ENCODE data around the gene DECR2. TPM values are rescaled to one million over a fixed set of nuclear protein-coding genes. Genes with fewer than 3 reads are reported as not detected.

DECR2 gene
- total and polyA plus RNA-seq, 2 of the 13 experiments (the other 11 are each of a cell fraction or from before 2014, with no cell fraction given) = 36.3 to 44.6 TPM

DNA sequence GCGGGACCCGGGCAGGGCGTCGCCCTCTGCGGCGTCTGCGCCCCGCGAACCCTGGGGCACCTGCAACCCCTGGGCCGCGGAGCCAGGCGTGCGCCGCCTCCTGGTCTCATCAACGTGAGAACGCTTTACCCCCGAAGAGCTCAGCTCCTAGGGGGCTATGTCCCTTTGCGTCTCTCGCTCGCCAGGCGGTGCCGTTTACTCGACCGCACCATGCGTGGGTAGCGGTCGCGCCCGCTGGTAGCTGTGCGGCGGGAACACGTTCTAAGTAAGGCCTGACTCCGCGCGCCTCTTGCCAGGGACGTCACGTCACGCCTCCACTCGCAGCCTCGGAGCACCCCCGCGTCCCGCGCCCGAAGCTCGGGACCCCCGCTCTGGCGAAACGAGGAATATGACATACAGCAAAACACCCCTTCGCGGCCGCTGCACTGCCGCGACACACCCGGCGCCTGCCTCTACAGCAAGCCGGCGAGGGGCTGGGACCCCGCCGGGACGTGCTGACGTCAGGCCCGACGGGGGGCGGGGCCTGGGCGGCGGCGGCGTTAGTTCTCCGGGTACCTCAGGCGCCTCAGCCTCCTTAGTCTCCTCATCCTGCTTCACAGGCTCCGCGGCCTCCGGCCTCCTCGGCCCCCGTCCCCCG lies 23.5 kb downstream of the DECR2 start, which contains the start of gene RAB11FIP3 (continued):
- 0 out of 2 replicates have a peak, but pooled peaks have one; percentile 28 for TF ChIP-seq PRDM10 (CRISPR knock-in tag; IDR thresholded peaks at IDR 0.05; ENCODE audit: low read depth)
- no peak for TF ChIP-seq ZNF816 (CRISPR knock-in tag; IDR thresholded peaks at IDR 0.05; ENCODE audit: borderline replicate concordance)
- TF ChIP-seq MLXIP (CRISPR knock-in tag; IDR thresholded peaks at IDR 0.05; ENCODE audit: borderline replicate concordance) = no peak
- no peak for TF ChIP-seq CBX2 (IDR thresholded peaks at IDR 0.05; ENCODE audit: low read depth, low read length)
- TF ChIP-seq CBX2 (CRISPR knock-in tag; IDR thresholded peaks at IDR 0.05; ENCODE audit: low read depth) = no peak
- TF ChIP-seq ZNF431 (CRISPR knock-in tag; IDR thresholded peaks at IDR 0.05; ENCODE audit: borderline replicate concordance, low read depth) = peak; percentile 40; the same call in 1 of the 2 replicates
- TF ChIP-seq ZNF777 (CRISPR knock-in tag; IDR thresholded peaks at IDR 0.05) = peak; percentile 84
- TF ChIP-seq, protein P1, sequence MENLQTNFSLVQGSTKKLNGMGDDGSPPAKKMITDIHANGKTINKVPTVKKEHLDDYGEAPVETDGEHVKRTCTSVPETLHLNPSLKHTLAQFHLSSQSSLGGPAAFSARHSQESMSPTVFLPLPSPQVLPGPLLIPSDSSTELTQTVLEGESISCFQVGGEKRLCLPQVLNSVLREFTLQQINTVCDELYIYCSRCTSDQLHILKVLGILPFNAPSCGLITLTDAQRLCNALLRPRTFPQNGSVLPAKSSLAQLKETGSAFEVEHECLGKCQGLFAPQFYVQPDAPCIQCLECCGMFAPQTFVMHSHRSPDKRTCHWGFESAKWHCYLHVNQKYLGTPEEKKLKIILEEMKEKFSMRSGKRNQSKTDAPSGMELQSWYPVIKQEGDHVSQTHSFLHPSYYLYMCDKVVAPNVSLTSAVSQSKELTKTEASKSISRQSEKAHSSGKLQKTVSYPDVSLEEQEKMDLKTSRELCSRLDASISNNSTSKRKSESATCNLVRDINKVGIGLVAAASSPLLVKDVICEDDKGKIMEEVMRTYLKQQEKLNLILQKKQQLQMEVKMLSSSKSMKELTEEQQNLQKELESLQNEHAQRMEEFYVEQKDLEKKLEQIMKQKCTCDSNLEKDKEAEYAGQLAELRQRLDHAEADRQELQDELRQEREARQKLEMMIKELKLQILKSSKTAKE (CRISPR knock-in tag; IDR thresholded peaks at IDR 0.05; ENCODE audit: borderline replicate concordance) = no peak
- no peak for TF ChIP-seq FOXK2 (IDR thresholded peaks at IDR 0.05)
- no peak for TF ChIP-seq HNF4A (CRISPR knock-in tag; IDR thresholded peaks at IDR 0.05)
- peak; percentile 76; the same call in 1 of the 2 replicates for TF ChIP-seq ZNF761 (CRISPR knock-in tag; conservative IDR thresholded peaks at IDR 0.05)
- no peak for TF ChIP-seq KDM5A (IDR thresholded peaks at IDR 0.05; ENCODE audit: borderline replicate concordance, low read length)
- peak; percentile 71 for TF ChIP-seq ZNF121 (CRISPR knock-in tag; IDR thresholded peaks at IDR 0.05)
- no peak; the same call in 1 of the 2 replicates for TF ChIP-seq ZNF776 (CRISPR knock-in tag; IDR thresholded peaks at IDR 0.05)
- TF ChIP-seq HNRNPLL (IDR thresholded peaks at IDR 0.05; ENCODE audit: low read depth, low read length, poor library complexity, severe bottlenecking) = peak; percentile 83
- TF ChIP-seq SP1 (IDR thresholded peaks at IDR 0.05) = no peak
- TF ChIP-seq SP1 (CRISPR knock-in tag; IDR thresholded peaks at IDR 0.05) = no peak
- peak; percentile 91 for TF ChIP-seq ZNF501 (CRISPR knock-in tag; IDR thresholded peaks at IDR 0.05)
- TF ChIP-seq TEAD3 (CRISPR knock-in tag; optimal IDR thresholded peaks at IDR 0.05; ENCODE audit: borderline replicate concordance) = no peak
- TF ChIP-seq RXRA (CRISPR knock-in tag; IDR thresholded peaks at IDR 0.05) = peak; percentile 63; the same call in 1 of the 2 replicates
- 0 out of 2 replicates have a peak, but pooled peaks have one; percentile 40 for TF ChIP-seq ATF3 (CRISPR knock-in tag; IDR thresholded peaks at IDR 0.05)
- TF ChIP-seq ZNF564 (CRISPR knock-in tag; IDR thresholded peaks at IDR 0.05) = peak; percentile 83

All from HepG2 (cell line).